Stimulated activated CD8-positive, alpha-beta memory T cell treated with anti-CD3 and anti-CD28 coated beads, Interleukin-12 subunit alpha, Interleukin-12 subunit beta, amount 100 ng/mL, for 24 hours (primary cell): ENCODE measurements around the gene RBM38.

Experiments used
- DNase-seq: peaks from one replicate; pipeline ENCODE4 v3.0.0-alpha.2; 2020; ENCODE audit errors: extremely low read depth

The RBM38 gene

DNA sequence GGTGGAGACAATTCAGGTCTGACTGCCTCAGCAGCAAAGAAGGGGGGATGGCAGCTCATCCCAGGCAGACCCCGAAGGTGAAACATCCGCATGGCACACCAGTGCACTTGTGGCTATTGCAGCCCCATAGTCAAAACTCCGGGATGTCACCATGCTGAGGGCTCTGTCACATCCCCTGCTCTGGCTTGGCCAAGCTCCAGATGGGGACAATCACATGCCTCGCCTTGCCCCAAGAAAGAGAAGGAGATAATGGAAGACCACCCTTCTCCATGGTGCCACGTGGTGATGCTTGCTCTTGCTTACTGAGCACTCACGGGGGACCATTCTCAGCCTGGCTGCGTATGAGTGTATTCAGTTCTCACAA lies 60.2 kb downstream of the RBM38 start:
- DNase-seq: no peak

DNA sequence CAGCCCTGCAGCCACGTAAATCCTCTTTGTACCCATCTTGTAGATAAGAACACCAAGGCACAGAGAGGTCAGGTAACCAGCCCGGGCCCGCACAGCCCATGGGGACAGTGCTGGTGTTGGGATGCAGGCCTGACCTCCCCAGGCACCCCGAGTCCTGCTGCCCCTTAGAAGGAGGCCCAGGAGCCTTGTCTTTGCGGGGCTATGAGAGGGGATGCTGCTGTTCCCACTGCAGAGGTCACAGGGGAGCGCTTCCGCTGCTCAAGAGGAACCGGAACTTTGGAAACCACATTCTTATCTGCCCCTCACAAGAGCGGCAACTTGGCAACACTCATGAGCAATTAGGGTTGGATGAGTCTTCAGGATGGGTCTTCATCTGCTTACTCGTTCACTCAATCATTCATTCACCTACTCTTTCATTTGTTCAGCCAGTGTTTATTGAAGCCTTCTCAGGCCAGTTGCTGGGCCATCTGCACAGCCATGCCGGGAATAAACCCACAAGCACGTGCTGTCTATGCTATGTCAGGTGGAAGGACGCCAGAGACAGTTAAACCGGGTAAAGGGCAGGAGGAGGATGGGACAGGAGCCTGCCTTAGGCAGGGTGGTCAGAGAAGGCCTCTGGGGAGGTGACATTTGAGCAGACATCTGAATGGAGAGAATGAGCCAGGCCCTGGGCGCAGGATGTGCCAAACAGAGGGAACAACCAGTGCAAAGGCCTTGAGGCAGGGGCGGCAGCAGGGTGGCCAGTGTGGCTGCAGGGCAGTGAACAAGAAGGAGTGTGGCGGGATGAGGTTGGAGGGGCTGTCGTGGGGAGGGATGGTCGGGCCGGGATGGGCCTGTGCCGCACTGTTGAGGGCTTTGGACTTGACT lies 60.8 kb downstream of the RBM38 start:
- no peak for DNase-seq

DNA sequence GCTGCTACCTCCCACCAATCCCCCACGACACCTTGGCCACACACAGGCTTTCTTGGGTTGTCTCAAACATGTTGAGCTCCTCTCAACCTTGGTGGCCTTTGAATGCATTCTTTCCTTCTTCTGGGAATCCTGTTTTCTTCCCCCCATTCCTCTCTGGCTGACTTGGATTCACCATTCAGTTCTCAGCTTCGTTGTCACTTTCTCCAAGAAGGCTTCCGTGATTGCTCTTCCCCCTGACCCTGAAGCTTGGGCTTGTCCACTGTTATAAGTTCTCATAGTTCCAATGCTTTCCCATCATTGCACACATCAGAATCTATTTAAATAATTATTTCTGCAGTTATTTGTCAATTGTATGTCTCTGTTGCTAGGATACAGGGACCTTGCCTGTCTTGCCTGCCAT lies 64.2 kb downstream of the RBM38 start:
- DNase-seq: no peak

DNA sequence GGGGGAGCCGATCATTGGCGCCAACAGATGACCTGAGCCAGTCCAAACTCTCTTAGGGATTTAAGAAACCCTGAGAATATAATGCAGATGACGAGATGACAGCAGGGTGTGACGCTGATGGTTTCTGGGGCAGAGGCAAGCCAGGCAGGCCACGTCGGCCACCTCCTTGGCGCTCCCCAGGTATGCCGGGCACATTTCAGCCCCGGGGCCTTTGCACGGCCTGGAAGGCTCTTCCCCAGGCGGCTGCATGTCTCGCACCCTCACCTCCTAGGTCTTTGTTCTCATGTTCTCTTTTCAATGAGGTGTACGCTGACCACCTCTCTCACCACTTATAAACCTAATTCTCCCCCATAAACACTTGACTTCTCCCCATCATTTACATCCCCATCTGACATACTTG lies 64.9 kb downstream of the RBM38 start:
- DNase-seq: no peak

DNA sequence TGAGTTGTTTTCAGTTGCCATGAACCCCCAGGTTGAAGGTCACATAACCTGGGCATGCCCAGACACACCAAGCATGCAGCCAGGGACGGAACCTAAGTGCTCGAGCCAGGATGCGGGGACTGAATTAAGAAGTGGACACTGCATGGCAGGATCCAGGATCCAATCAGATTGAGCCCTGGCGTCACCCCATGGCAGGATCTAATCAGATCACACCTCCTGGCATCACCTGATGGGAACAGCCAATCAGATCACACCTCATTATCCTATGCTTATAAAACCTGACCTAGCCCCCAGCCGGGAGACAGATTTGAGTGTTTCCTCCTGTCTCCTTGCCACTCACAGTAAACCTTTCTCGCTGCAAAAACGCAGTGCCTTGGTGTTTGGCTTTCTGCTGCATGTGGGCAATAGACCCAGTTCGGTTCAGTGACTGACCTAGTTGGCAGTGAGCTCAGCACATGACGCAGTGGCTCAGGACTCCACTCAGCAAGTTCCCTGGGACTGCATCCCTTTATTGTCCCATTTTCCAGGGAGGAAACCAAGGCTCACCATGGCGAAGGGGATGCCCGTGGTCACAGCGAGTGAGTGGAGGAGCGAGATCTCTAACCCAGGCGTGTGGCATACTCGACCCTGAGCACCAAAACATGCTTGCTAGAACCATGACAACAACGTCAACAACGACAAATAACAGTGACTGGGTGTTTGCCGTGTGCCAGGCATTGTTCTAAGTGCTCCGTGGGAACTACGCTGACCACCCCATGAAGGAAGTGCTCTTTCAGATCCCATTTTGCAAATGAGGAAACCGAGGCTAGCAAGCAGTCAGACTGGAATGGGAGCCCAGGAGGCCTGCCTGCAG lies 66.3 kb downstream of the RBM38 start:
- no peak for DNase-seq

DNA sequence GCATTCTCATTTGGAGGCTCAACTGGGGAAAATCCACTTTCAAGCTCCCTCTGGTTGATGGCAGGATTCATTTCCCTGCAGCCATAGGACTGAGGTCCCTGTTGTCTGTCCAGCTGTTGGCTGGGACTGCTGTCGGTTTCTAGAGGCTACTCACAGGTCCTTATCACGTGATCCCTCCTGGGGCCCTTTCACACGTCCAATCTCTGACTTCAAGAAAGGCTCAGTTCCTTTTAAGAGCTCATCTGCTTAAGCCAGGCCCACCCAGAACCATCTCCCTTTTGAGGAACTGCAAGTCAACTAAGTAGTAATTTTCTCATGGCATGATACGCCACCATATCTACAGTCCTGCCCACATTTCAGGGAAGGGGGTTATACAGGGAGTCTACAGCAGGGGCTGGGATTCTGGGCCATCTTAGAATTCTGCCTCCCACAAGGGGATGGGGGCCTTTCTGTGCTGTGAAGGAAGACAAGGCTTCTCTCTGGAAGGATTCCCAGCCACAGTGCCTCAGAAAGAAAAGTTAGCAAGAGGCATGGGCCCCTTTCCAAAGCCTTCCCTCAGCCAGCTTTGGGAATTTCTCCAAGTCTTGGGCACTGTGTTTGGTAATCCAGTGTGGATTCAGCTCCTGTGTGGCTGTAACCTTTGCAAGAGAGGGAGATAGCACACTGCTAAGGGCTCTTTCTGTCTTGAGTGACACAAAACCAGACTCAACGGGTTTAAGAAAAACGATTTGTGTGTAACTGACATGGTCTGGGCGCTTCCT lies 67.4 kb downstream of the RBM38 start:
- DNase-seq: no peak
